Glutamatergic neuron (in vitro differentiated cells): Measurements from ENCODE around the gene IL16. TPM values are rescaled to one million over a fixed set of nuclear protein-coding genes. Genes with fewer than 3 reads are reported as not detected.

Experiments used
- DNase-seq: peaks from one replicate; pipeline ENCODE4 v3.0.0; 2022
- H3K27ac Mint-ChIP-seq: one replicate; pipeline ENCODE4 v1.8.0; 2020; ENCODE audit warnings: mild to moderate bottlenecking, mixed read lengths, inconsistent platforms; ENCODE audit not compliant: unreplicated experiment
- H3K27me3 Mint-ChIP-seq: one replicate; pipeline ENCODE4 v1.8.0; 2020; ENCODE audit warnings: mild to moderate bottlenecking, moderate library complexity, mixed read lengths, inconsistent platforms; ENCODE audit not compliant: unreplicated experiment
- H3K36me3 Mint-ChIP-seq: one replicate; pipeline ENCODE4 v1.8.0; 2020; ENCODE audit warnings: mild to moderate bottlenecking, mixed read lengths, inconsistent platforms; ENCODE audit not compliant: unreplicated experiment
- H3K4me1 Mint-ChIP-seq: one replicate; pipeline ENCODE4 v1.8.0; 2020; ENCODE audit warnings: mild to moderate bottlenecking, low read depth, mixed read lengths, inconsistent platforms; ENCODE audit not compliant: unreplicated experiment
- H3K4me3 Mint-ChIP-seq: one replicate; pipeline ENCODE4 v1.8.0; 2020; ENCODE audit warnings: mild to moderate bottlenecking, mixed read lengths, inconsistent platforms; ENCODE audit not compliant: unreplicated experiment
- H3K9me3 Mint-ChIP-seq: one replicate; pipeline ENCODE4 v1.8.0; 2020; ENCODE audit warnings: mild to moderate bottlenecking, moderate library complexity, mixed read lengths, inconsistent platforms; ENCODE audit not compliant: unreplicated experiment
- CTCF ChIP-seq: fragments of 200-600 bp; sonication (generic); IDR thresholded peaks from one replicate; pipeline ENCODE4 v1.5.0; 2021; ENCODE audit not compliant: partially characterized antibody, unreplicated experiment
- long read RNA-seq: library from polyadenylated mRNA; unstranded; transcript quantifications from one replicate; pipeline ENCODE4 v2.0.0, GENCODE V29; 2020; ENCODE audit not compliant: unreplicated experiment
- total RNA-seq: library from RNA; stranded (reverse); fragmentation: NEBNext Ultra II Directional; extraction: Animal tissue kit (Norgen Biotek cat#: 25700); gene quantifications from one replicate; pipeline ENCODE4 v1.2.1, GENCODE V29; 2021; ENCODE audit not compliant: unreplicated experiment

The IL16 gene
- 0.27 TPM for total RNA-seq
- long read RNA-seq: 0 reads

GRCh38 chr15:81196576-81197254 is at the start of gene IL16:
Gene IL16 (plus strand): TSS chr15:81196879. CDS start chr15:81225400, 28,521 bp downstream.
- H3K27me3 Mint-ChIP-seq: no peaks in the 10 kb centered on the region
- H3K4me1 Mint-ChIP-seq: peaks cover 4% of the 10 kb centered on the region
- DNase-seq: no peak
- no peak for TF ChIP-seq CTCF
- no peaks in the 10 kb centered on the region for H3K9me3 Mint-ChIP-seq
- no peak within 1 kb of the TSS for H3K27ac Mint-ChIP-seq
- no peak within 1 kb of the TSS for H3K4me3 Mint-ChIP-seq
- no peaks in the 10 kb centered on the region for H3K36me3 Mint-ChIP-seq

GRCh38 chr15:81151389-81151788 is 45.3 kb upstream of the IL16 start:
- no peak for TF ChIP-seq CTCF
- no peaks in the 10 kb centered on the region for H3K36me3 Mint-ChIP-seq
- no peaks in the 10 kb centered on the region for H3K9me3 Mint-ChIP-seq
- DNase-seq: no peak
- H3K4me3 Mint-ChIP-seq: no peak overlapping the region
- peaks cover 1% of the 10 kb centered on the region for H3K27me3 Mint-ChIP-seq
- H3K27ac Mint-ChIP-seq: no peak overlapping the region
- H3K4me1 Mint-ChIP-seq: no peaks in the 10 kb centered on the region

GRCh38 chr15:81152339-81152738 is 44.3 kb upstream of the IL16 start:
- H3K27ac Mint-ChIP-seq: no peak overlapping the region
- no peaks in the 10 kb centered on the region for H3K4me1 Mint-ChIP-seq
- no peaks in the 10 kb centered on the region for H3K9me3 Mint-ChIP-seq
- no peak overlapping the region for H3K4me3 Mint-ChIP-seq
- TF ChIP-seq CTCF: no peak
- H3K36me3 Mint-ChIP-seq: no peaks in the 10 kb centered on the region
- no peak for DNase-seq
- peaks cover 1% of the 10 kb centered on the region for H3K27me3 Mint-ChIP-seq

- no peak overlapping the region for H3K4me3 Mint-ChIP-seq
- no peak for TF ChIP-seq CTCF
These were observed 43.9 kb upstream of the IL16 start for GRCh38 chr15:81152799-81153198.

GRCh38 chr15:81155375-81156218 is 41.1 kb upstream of the IL16 start:
- no peak overlapping the region for H3K4me3 Mint-ChIP-seq
- H3K27ac Mint-ChIP-seq: no peak overlapping the region
- H3K4me1 Mint-ChIP-seq: peaks cover 1% of the 10 kb centered on the region

More at GRCh38 chr15:81152799-81153198, 43.9 kb upstream of the IL16 start:
- Mint-ChIP-seq H3K27me3 (peaks cover 3% of the 10 kb centered on the region), H3K4me1 (no peaks in the 10 kb centered on the region), H3K9me3 (no peaks in the 10 kb centered on the region), H3K36me3 (no peaks in the 10 kb centered on the region), H3K27ac (no peak overlapping the region)
- no peak for DNase-seq

More at GRCh38 chr15:81155375-81156218, 41.1 kb upstream of the IL16 start:
- DNase-seq: no peak
- H3K36me3 Mint-ChIP-seq: no peaks in the 10 kb centered on the region
- peak; percentile 21 for TF ChIP-seq CTCF
- peaks cover 2% of the 10 kb centered on the region for H3K9me3 Mint-ChIP-seq
- peaks cover 4% of the 10 kb centered on the region for H3K27me3 Mint-ChIP-seq
